GM18870 (cell line): Measurements from ENCODE around the gene TP53TG5.

ENCODE experiments used
- ATAC-seq: cut with Tn5 transposase; IDR thresholded peaks from one replicate; pipeline ENCODE4 v1.9.1; 2021; ENCODE audit warnings: moderate library complexity; ENCODE audit not compliant: unreplicated experiment

TP53TG5 gene

GRCh38 chr20:45406260-45407066 lies 28.3 kb upstream of the TP53TG5 start:
- no peak for ATAC-seq

GRCh38 chr20:45405571-45406259 lies 27.6 kb upstream of the TP53TG5 start:
- no peak for ATAC-seq

GRCh38 chr20:45404438-45404837 lies 26.3 kb upstream of the TP53TG5 start:
- no peak for ATAC-seq

- ATAC-seq: no peak
Observed at GRCh38 chr20:45402946-45403345, 24.8 kb upstream of the TP53TG5 start.

GRCh38 chr20:45400346-45401031 lies 22.4 kb upstream of the TP53TG5 start:
- ATAC-seq: no peak

GRCh38 chr20:45399018-45399417 lies 20.9 kb upstream of the TP53TG5 start:
- no peak for ATAC-seq

GRCh38 chr20:45395114-45395415 lies 16.9 kb upstream of the TP53TG5 start:
- ATAC-seq: no peak

- no peak for ATAC-seq
Observed at GRCh38 chr20:45394221-45395113, 16.3 kb upstream of the TP53TG5 start.

- no peak for ATAC-seq
Observed at GRCh38 chr20:45392733-45393132, 14.6 kb upstream of the TP53TG5 start.

GRCh38 chr20:45391559-45391958 lies 13.4 kb upstream of the TP53TG5 start:
- ATAC-seq: no peak

- ATAC-seq: no peak
Observed at GRCh38 chr20:45390931-45391330, 12.8 kb upstream of the TP53TG5 start.

- ATAC-seq: no peak
Observed at GRCh38 chr20:45387274-45387673, 9.1 kb upstream of the TP53TG5 start.

- ATAC-seq: no peak
Observed at GRCh38 chr20:45377269-45377668, 856 bp downstream of the TP53TG5 start.

GRCh38 chr20:45374966-45375365 lies 3.2 kb downstream of the TP53TG5 start:
- no peak for ATAC-seq

GRCh38 chr20:45374101-45374467 lies 4.0 kb downstream of the TP53TG5 start:
- no peak for ATAC-seq

GRCh38 chr20:45373353-45374100 lies 4.6 kb downstream of the TP53TG5 start:
- no peak for ATAC-seq

- no peak for ATAC-seq
Observed at GRCh38 chr20:45372646-45373352, 5.3 kb downstream of the TP53TG5 start.

- ATAC-seq: no peak
Observed at GRCh38 chr20:45372241-45372640, 5.9 kb downstream of the TP53TG5 start.

GRCh38 chr20:45370571-45371160 lies 7.5 kb downstream of the TP53TG5 start:
- no peak for ATAC-seq
